ENCODE data around the gene CDC14B. TPM values are rescaled to one million over a fixed set of nuclear protein-coding genes. Genes with fewer than 3 reads are reported as not detected.

The CDC14B gene
- total RNA-seq, 1 experiment from 2014 or later, result 28.4 TPM

DNA sequence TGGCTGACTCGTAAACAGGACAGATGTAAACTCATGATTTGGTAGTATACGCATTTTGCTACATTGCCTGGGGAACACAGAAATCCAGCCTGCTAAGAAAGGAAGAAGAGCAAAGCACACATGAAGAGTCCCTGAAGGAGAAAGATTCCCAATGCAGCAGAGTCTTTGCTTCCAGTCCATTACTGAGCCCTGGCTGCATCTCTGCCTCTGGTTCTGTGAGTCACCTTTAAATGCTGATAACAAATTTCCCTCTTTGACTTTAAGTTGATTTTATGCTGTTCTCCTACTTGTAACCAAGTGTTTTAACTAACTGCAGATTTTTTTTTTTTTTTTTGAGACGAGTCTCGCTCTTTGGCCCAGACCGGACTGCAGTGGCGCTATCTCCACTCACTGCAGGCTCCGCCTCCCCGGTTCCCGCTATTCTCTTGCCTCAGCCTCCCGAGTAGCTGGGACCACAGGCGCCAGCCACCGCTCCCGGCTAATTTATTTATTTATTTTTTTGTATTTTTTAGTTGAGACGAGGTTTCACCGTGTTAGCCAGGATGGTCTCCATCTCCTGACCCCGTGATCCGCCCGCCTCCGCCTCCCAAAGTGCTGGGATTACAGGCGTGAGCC is 44.0 kb upstream of the CDC14B start:
- H3K23me2 ChIP-seq (ENCODE audit: insufficient read length, low read depth, low read length, poor library complexity, severe bottlenecking), result no peaks in the 10 kb centered on the region
- H3K4ac ChIP-seq (ENCODE audit: low read depth, low read length), result no peak overlapping the region
- TF ChIP-seq CTCF (conservative IDR thresholded peaks at IDR 0.05), result no peak
- no peak overlapping the region for H3K18ac ChIP-seq (ENCODE audit: insufficient read length, low read depth, low read length)
- H2AK5ac ChIP-seq (ENCODE audit: insufficient read length, low read length), result no peak overlapping the region
- Mint-ChIP-seq H3K4me1 (0 out of 4 replicates have a peak, but pooled peaks cover 0 to 2% of the 10 kb centered on the region in 2 experiments), H3K9me3 (no peaks in the 10 kb centered on the region), H3K4me3 (no peak overlapping the region), H3K27ac (no peak overlapping the region), H3K27me3 (ENCODE audit: low read depth) (peaks cover 3% of the 10 kb centered on the region), H3K36me3 (ENCODE audit: insufficient read depth in 1 of 3, low read depth in 3 of 3) (no peaks in the 10 kb centered on the region)
- no CpG with 5 or more reads among the region's 20 CpGs for WGBS (ENCODE audit: extremely low coverage, insufficient read length, low lambda C conversion rate)
- H2BK20ac ChIP-seq (ENCODE audit: low read depth, low read length, poor library complexity, severe bottlenecking), result no peak overlapping the region
- H2BK5ac ChIP-seq (ENCODE audit: insufficient read length, low read length), result no peak overlapping the region
- H3K79me2 ChIP-seq (ENCODE audit: insufficient read depth, low read length), result no peaks in the 10 kb centered on the region
- H3K27me3 ChIP-seq (ENCODE audit: insufficient read depth, low read length), result no peaks in the 10 kb centered on the region
- H3T11ph ChIP-seq (ENCODE audit: low read length), result no peak overlapping the region
- no peak overlapping the region for H3K4me2 ChIP-seq (ENCODE audit: insufficient read depth, insufficient read length, low read length)
- no peaks in the 10 kb centered on the region for H3K79me1 ChIP-seq (ENCODE audit: insufficient read depth, low read depth, low read length, poor library complexity, severe bottlenecking)
- H2BK15ac ChIP-seq (ENCODE audit: low read depth, low read length), result no peak overlapping the region
- no peak overlapping the region for H2AFZ ChIP-seq (ENCODE audit: low read length)
- H2BK120ac ChIP-seq (ENCODE audit: low read depth, low read length, poor library complexity, severe bottlenecking), result no peak overlapping the region
- H3K9ac ChIP-seq (ENCODE audit: extremely low read depth, insufficient read length, low read length), result no peak overlapping the region
- H3K14ac ChIP-seq (ENCODE audit: insufficient read depth, low read length), result no peak overlapping the region
- no peaks in the 10 kb centered on the region for H3K4me1 ChIP-seq (ENCODE audit: insufficient read depth, low read length)
- no peak overlapping the region for H2BK12ac ChIP-seq (ENCODE audit: insufficient read length, low read depth, low read length)
- no peak overlapping the region for H3K56ac ChIP-seq (ENCODE audit: insufficient read length, low read depth, low read length)
- no peak overlapping the region for H3K23ac ChIP-seq (ENCODE audit: insufficient read length, low read depth, low read length)
- H3K27ac ChIP-seq (ENCODE audit: insufficient read length, low read depth, low read length), result no peak overlapping the region
- no peaks in the 10 kb centered on the region for H4K20me1 ChIP-seq (ENCODE audit: control insufficient read depth, insufficient read depth, insufficient read length)
- H4K8ac ChIP-seq (replicated peaks; ENCODE audit: insufficient read length, low read depth, low read length), result no peak overlapping the region
- peak; percentile 43 for DNase-seq
- no peaks in the 10 kb centered on the region for H3K9me3 ChIP-seq (ENCODE audit: control insufficient read depth, low read depth, low read length)
- H4K5ac ChIP-seq (ENCODE audit: insufficient read length, low read depth, low read length), result no peak overlapping the region
- H4K91ac ChIP-seq (ENCODE audit: insufficient read length, low read depth, low read length), result no peak overlapping the region
